Measurements from ENCODE around the gene PTTG1.

DNA sequence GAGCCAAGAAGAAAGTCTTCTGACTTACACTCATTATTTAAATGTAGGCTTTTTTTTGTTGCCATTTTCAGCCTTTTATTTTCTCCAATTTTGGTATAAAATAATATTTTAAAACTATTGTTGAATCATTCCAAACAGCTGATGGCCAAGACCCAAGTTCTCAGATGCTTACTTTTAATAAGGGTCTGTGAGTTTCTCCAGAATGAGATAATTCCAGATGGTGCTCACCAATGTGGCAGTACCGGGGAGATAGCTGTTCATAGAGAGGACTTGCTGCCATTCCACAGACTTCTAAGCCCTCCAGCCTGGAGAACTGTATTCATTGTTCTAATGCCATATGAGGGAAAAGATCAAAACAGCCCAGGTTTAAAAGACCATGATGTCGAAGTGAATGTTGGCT is 46.0 kb upstream of the PTTG1 start:
- no peak for TF ChIP-seq YY1 (IDR thresholded peaks at IDR 0.05; ENCODE audit: insufficient read depth, insufficient read length)
- no peak for TF ChIP-seq SUZ12 (IDR thresholded peaks at IDR 0.05; ENCODE audit: extremely low read depth, insufficient read depth, insufficient read length)
- TF ChIP-seq ZNF274 (IDR thresholded peaks at IDR 0.05; ENCODE audit: low read depth, low read length), result no peak
